ENCODE data around the gene TMEM120B.

TMEM120B gene

DNA sequence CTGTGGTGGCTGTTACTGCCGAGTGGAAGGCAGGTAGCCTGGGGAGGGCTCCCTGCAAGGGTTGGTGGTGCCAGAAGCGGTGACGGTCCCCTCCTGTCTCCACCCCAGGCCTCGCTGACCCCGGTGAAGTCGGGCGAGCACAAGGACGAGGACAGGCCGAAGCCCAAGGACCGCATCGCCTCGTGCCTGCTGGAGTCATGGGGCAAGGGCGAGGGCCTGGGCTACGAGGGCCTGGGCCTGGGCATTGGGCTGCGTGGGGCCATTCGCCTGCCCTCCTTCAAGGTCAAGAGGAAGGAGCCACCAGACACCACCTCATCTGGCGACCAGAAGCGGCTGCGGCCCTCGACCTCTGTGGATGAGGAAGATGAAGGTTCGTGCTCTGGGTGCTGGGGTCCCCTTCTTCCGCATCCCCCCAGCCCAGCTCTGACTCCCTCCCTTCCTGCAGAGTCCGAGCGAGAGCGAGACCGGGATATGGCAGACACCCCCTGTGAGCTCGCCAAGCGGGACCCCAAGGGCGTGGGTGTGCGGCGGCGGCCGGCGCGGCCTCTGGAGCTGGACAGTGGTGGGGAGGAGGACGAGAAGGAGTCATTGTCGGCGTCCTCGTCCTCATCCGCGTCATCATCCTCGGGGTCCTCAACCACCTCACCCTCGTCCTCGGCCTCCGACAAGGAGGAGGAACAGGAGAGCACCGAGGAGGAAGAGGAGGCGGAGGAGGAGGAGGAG is 104.5 kb downstream of the TMEM120B start:
- no peak overlapping the region for H3K4me3 Mint-ChIP-seq
- H3K36me3 Mint-ChIP-seq: peaks cover 11% of the 10 kb centered on the region
- no peaks in the 10 kb centered on the region for H3K27me3 Mint-ChIP-seq
- no peak overlapping the region for H3K27ac Mint-ChIP-seq
- peaks cover 26% of the 10 kb centered on the region for H3K4me1 Mint-ChIP-seq
- no peaks in the 10 kb centered on the region for H3K9me3 Mint-ChIP-seq

DNA sequence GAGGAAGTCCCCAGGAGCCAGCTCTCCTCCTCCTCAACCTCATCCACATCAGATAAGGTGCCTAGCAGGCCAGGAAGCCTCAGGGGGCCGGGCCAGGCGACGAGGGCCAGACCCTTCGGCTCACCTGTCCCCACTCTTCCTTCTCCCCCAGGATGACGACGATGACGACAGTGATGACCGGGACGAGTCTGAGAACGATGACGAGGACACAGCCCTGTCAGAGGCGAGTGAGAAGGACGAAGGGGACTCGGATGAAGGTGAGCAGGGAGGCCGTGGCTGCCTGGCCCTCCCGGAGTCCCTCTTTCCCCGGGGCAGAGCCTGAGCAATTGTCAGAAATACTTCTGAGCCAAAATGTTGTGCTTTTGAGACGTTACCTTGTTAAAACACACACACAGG is 105.1 kb downstream of the TMEM120B start:
- H3K27me3 Mint-ChIP-seq: no peaks in the 10 kb centered on the region
- H3K4me3 Mint-ChIP-seq: no peak overlapping the region
- peaks cover 23% of the 10 kb centered on the region for H3K4me1 Mint-ChIP-seq
- peaks cover 11% of the 10 kb centered on the region for H3K36me3 Mint-ChIP-seq
- no peak overlapping the region for H3K27ac Mint-ChIP-seq
- no peaks in the 10 kb centered on the region for H3K9me3 Mint-ChIP-seq

DNA sequence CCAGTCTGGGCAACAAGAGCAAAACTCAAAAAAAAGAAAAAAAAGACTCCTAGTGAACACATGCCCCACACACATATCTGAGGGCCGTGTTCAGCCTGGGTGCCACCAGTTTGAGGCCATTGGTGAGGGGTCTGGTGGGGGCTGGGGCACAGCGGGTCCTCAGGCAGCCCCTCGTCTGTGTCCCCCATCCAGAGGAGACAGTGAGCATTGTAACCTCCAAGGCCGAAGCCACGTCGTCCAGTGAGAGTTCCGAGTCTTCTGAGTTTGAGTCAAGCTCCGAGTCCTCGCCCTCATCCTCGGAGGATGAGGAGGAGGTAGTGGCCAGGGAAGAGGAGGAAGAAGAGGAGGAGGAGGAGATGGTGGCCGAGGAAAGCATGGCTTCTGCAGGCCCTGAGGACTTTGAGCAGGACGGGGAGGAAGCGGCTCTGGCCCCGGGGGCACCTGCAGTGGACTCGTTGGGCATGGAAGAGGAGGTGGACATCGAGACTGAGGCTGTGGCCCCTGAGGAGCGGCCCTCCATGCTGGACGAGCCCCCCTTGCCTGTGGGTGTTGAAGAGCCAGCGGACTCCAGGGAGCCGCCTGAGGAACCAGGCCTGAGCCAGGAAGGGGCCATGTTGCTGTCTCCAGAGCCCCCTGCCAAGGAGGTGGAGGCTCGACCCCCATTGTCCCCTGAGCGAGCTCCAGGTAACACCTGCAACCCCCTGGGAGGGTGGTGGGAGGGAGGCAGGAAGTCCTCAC is 106.8 kb downstream of the TMEM120B start:
- H3K27ac Mint-ChIP-seq: no peak overlapping the region
- no peaks in the 10 kb centered on the region for H3K27me3 Mint-ChIP-seq
- no peak overlapping the region for H3K4me3 Mint-ChIP-seq
- no peaks in the 10 kb centered on the region for H3K9me3 Mint-ChIP-seq
- peaks cover 11% of the 10 kb centered on the region for H3K36me3 Mint-ChIP-seq
- peaks cover 11% of the 10 kb centered on the region for H3K4me1 Mint-ChIP-seq

- Mint-ChIP-seq H3K4me1 (peaks cover 11% of the 10 kb centered on the region), H3K36me3 (peaks cover 11% of the 10 kb centered on the region), H3K4me3 (no peak overlapping the region)
Measured at GRCh38 chr12:121820056-121820455, 107.5 kb downstream of the TMEM120B start.

DNA sequence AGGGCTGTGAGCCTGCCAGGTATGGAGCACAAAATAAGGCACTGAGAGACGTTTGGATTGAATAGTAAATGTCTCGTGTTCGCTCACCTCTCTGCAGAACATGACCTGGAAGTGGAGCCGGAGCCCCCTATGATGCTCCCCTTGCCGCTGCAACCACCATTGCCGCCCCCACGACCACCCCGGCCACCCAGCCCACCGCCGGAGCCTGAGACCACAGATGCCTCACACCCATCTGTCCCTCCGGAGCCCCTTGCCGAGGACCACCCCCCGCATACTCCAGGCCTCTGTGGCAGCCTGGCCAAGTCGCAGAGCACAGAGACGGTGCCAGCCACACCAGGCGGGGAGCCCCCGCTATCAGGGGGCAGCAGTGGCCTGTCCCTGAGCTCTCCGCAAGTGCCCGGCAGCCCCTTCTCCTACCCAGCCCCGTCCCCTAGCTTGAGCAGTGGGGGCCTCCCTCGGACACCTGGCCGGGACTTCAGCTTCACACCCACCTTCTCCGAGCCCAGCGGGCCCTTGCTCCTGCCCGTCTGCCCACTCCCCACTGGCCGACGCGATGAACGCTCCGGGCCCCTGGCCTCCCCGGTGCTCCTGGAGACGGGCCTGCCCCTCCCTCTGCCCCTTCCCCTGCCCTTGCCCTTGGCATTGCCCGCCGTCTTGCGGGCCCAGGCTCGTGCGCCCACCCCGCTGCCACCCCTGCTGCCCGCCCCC is 110.0 kb downstream of the TMEM120B start:
- Mint-ChIP-seq H3K27ac (no peak overlapping the region), H3K4me3 (no peak overlapping the region), H3K9me3 (no peaks in the 10 kb centered on the region), H3K27me3 (no peaks in the 10 kb centered on the region), H3K4me1 (no peaks in the 10 kb centered on the region), H3K36me3 (peaks cover 14% of the 10 kb centered on the region)

More at GRCh38 chr12:121820056-121820455, 107.5 kb downstream of the TMEM120B start:
- Mint-ChIP-seq H3K9me3 (no peaks in the 10 kb centered on the region), H3K27me3 (no peaks in the 10 kb centered on the region), H3K27ac (no peak overlapping the region)

- Mint-ChIP-seq H3K4me3 (no peak overlapping the region), H3K27ac (no peak overlapping the region), H3K9me3 (no peaks in the 10 kb centered on the region), H3K27me3 (no peaks in the 10 kb centered on the region), H3K4me1 (no peaks in the 10 kb centered on the region), H3K36me3 (peaks cover 12% of the 10 kb centered on the region)
Measured at GRCh38 chr12:121823101-121823726, 110.7 kb downstream of the TMEM120B start.

- Mint-ChIP-seq H3K4me1 (peaks cover 4% of the 10 kb centered on the region), H3K9me3 (no peaks in the 10 kb centered on the region), H3K36me3 (peaks cover 15% of the 10 kb centered on the region), H3K27ac (no peak overlapping the region), H3K27me3 (no peaks in the 10 kb centered on the region), H3K4me3 (no peak overlapping the region)
Measured at GRCh38 chr12:121823727-121824115, 111.2 kb downstream of the TMEM120B start.

DNA sequence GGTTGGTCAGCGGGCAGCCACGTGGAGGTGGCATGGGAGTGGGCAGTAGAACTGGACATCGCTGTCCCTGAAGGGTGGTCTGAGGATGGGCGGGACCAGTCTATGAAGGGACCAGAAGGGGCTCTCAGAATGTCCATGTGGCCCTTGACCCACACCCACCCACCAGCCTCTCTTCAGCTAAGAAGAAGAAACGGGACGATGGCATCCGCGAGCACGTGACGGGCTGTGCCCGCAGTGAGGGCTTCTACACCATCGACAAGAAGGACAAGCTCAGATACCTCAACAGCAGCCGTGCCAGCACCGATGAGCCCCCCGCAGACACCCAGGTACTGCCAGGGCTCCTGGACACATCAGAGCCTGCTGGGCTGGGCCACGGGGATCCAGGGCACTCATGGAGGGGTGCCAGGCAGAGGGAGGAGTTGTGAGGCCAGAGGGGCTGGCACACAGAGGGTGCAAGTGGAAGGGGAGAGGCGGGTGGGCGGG is 112.5 kb downstream of the TMEM120B start:
- Mint-ChIP-seq H3K9me3 (no peaks in the 10 kb centered on the region), H3K27ac (no peak overlapping the region), H3K4me1 (peaks cover 5% of the 10 kb centered on the region), H3K27me3 (no peaks in the 10 kb centered on the region), H3K36me3 (peaks cover 12% of the 10 kb centered on the region), H3K4me3 (no peak overlapping the region)

DNA sequence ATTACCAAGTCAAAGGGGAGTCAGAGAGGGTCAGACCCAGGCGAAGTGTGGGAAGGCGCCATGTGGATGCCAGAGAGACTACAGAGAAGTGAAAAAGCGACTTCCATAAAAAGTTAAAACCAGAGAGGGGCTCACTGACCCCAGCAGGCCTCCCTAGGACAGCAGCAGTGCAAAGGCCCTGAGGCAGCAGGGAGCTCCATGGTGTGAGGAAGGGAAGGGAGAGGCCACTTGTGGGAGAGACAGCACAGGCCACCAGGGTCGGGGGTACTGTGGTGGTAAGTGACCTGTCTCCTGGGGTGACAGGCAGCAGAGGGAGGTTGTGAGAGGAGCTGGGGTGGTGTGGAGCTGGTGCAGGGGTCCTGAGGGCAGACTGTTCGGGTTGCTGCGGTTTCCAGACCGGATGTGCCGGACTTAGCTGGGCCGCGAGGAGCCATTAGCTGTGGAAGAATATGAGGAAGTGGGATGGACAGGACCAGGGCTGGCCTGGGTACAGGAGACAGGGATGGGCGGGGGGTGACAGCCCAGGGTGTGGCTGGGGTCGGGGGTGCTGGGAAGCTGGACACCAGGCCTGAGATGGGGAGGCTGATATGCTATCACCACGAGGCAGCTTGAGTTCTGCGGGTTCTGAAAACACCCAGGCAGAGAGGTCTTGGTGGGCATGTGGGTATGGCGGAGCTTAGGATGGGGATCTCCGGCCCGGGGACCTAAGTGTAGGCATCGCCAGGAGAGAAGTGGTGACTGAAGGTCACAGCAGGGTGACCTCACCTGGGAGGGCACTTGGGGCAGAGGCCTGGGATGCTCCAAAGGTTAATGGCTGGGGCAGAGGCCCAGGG is 114.0 kb downstream of the TMEM120B start:
- Mint-ChIP-seq H3K36me3 (peaks cover 10% of the 10 kb centered on the region), H3K9me3 (no peaks in the 10 kb centered on the region), H3K27ac (peak overlapping the region; percentile 83), H3K4me1 (peaks cover 5% of the 10 kb centered on the region), H3K4me3 (no peak overlapping the region), H3K27me3 (no peaks in the 10 kb centered on the region)

- Mint-ChIP-seq H3K4me3 (no peak overlapping the region), H3K27me3 (no peaks in the 10 kb centered on the region), H3K27ac (peak overlapping the region; percentile 46), H3K4me1 (peaks cover 5% of the 10 kb centered on the region), H3K36me3 (peaks cover 14% of the 10 kb centered on the region), H3K9me3 (no peaks in the 10 kb centered on the region)
Measured at GRCh38 chr12:121827351-121828099, 115.0 kb downstream of the TMEM120B start.

DNA sequence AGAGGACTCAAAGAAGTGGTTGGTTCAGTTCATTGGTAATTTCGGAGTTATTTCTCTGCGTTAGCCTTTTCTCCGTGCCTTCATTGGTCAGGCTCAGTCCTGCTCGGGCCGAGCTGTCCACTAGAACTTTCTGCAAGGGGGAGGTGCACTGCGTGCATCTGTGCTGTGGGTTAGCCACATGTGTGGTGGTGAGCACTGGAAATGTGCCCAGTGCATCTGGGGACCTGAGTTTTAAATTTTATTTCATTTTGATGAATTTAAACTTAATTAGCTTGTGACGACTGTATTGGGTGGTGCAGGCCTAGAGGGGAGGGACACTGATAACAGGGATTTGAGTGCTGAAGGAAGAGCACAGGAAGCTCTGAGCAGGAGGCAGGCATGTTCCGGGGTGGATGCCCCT is 115.8 kb downstream of the TMEM120B start:
- Mint-ChIP-seq H3K4me1 (peaks cover 5% of the 10 kb centered on the region), H3K36me3 (peaks cover 14% of the 10 kb centered on the region)

GRCh38 chr12:121828826-121829225 is 116.3 kb downstream of the TMEM120B start:
- Mint-ChIP-seq H3K36me3 (peaks cover 12% of the 10 kb centered on the region), H3K27me3 (no peaks in the 10 kb centered on the region), H3K27ac (no peak overlapping the region), H3K4me3 (no peak overlapping the region), H3K9me3 (no peaks in the 10 kb centered on the region), H3K4me1 (peaks cover 5% of the 10 kb centered on the region)

More for the DNA sequence above, 115.8 kb downstream of the TMEM120B start:
- Mint-ChIP-seq H3K4me3 (no peak overlapping the region), H3K27ac (no peak overlapping the region), H3K9me3 (no peaks in the 10 kb centered on the region), H3K27me3 (no peaks in the 10 kb centered on the region)

DNA sequence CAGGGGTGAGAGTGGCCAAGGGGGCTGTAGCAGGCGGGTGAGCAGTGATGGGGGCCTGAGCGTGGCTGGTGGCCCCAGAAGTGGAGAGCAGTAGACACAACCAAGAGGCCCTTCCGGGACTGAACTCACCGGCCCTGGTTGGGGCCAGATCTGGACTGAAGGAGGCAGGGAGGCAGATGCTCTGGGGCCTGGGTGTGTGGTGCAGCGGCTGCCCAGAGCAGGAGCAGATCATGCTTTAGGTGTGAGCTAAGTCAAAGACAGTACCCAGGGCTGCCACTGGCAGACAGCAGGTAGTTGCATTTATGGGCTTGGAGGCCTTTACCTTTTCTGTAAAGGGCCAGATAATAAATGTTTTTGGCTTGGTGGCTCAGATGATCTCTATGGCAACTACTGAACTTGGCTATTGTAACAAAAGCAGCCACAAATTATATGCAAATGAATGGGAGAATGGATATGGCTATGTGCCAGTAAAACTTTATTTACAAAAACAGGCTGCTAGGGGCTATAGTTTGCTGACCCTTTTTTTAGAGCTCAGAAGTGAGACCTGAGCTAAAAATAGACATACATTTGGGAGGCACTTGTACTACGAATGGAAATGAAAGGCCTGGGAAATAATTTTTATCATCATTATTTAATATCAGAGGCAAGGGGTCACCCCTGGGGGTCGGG is 116.8 kb downstream of the TMEM120B start:
- no peaks in the 10 kb centered on the region for H3K9me3 Mint-ChIP-seq
- H3K36me3 Mint-ChIP-seq: peaks cover 12% of the 10 kb centered on the region
- H3K27ac Mint-ChIP-seq: no peak overlapping the region
- H3K4me1 Mint-ChIP-seq: peaks cover 5% of the 10 kb centered on the region
- no peak overlapping the region for H3K4me3 Mint-ChIP-seq
- H3K27me3 Mint-ChIP-seq: no peaks in the 10 kb centered on the region

GRCh38 chr12:121830134-121830533 is 117.6 kb downstream of the TMEM120B start:
- Mint-ChIP-seq H3K36me3 (peaks cover 12% of the 10 kb centered on the region), H3K27me3 (no peaks in the 10 kb centered on the region)

More at GRCh38 chr12:121830134-121830533, 117.6 kb downstream of the TMEM120B start:
- Mint-ChIP-seq H3K27ac (no peak overlapping the region), H3K9me3 (no peaks in the 10 kb centered on the region), H3K4me3 (no peak overlapping the region), H3K4me1 (peaks cover 5% of the 10 kb centered on the region)
